Fibroblast of lung (primary cell): Measurements from ENCODE around the gene CD82.

Experiments used
- EZH2 ChIP-seq: IDR thresholded peaks from 2 replicates; pipeline ENCODE4 v1.5.1; 2012; ENCODE audit warnings: low read length, control low read depth, mild to moderate bottlenecking; ENCODE audit errors: missing control alignments
- TF ChIP-seq, protein P1 (sequence below), 2 donors: IDR thresholded peaks in 1 of 2; conservative IDR thresholded peaks in 1 of 2; 1 replicate in 1 of 2; 2 replicates in 1 of 2; pipeline ENCODE4 v1.5.1; 2011 to 2012; ENCODE audit warnings: low read length in 2 of 2, control low read depth in 1 of 2, inconsistent platforms in 1 of 2, low read depth in 1 of 2, mild to moderate bottlenecking in 1 of 2

- TF ChIP-seq, protein P1, sequence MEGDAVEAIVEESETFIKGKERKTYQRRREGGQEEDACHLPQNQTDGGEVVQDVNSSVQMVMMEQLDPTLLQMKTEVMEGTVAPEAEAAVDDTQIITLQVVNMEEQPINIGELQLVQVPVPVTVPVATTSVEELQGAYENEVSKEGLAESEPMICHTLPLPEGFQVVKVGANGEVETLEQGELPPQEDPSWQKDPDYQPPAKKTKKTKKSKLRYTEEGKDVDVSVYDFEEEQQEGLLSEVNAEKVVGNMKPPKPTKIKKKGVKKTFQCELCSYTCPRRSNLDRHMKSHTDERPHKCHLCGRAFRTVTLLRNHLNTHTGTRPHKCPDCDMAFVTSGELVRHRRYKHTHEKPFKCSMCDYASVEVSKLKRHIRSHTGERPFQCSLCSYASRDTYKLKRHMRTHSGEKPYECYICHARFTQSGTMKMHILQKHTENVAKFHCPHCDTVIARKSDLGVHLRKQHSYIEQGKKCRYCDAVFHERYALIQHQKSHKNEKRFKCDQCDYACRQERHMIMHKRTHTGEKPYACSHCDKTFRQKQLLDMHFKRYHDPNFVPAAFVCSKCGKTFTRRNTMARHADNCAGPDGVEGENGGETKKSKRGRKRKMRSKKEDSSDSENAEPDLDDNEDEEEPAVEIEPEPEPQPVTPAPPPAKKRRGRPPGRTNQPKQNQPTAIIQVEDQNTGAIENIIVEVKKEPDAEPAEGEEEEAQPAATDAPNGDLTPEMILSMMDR (conservative IDR thresholded peaks at IDR 0.05 in 1 of 2, IDR thresholded peaks at IDR 0.05 in 1 of 2; ENCODE audit: low read depth in 1 of 2, low read length in 2 of 2) = no peak
- no peak for TF ChIP-seq EZH2
These were observed 32.7 kb upstream of the CD82 start for GRCh38 chr11:44532809-44533208.
